ENCODE measurements around the gene KLHL34.

GRCh38 chrX:21657318-21658151 is 595 bp downstream of the KLHL34 start:
- no peak for TF ChIP-seq EZH2 (IDR thresholded peaks at IDR 0.05; ENCODE audit: borderline replicate concordance, low read length)
- TF ChIP-seq CTCF (IDR thresholded peaks at IDR 0.05; ENCODE audit: low read length): no peak
